Lower leg skin (tissue), 4 donors: Measurements from ENCODE around the gene DBH. TPM values are rescaled to one million over a fixed set of nuclear protein-coding genes. Genes with fewer than 3 reads are reported as not detected.

Experiments used
- DNase-seq, 2 donors: peaks; one replicate each; pipeline ENCODE4 v3.0.0-alpha.2; 2019; ENCODE audit warnings: low spot score in 2 of 2
- H3K4me3 ChIP-seq: fragments of 200-600 bp; sonication (generic); 2 replicates; pipeline ENCODE4 v1.5.1; 2017; ENCODE audit warnings: mild to moderate bottlenecking, low read depth; ENCODE audit not compliant: poor library complexity, severe bottlenecking
- CTCF ChIP-seq, 3 donors: fragments of 450-650 bp; IDR thresholded peaks; one replicate each; pipeline ENCODE4 v1.5.1; 2016; ENCODE audit warnings: antibody characterized with exemption in 3 of 3, mild to moderate bottlenecking in 3 of 3, moderate library complexity in 2 of 3
- POLR2A ChIP-seq, 2 donors: fragments of 450-650 bp; IDR thresholded peaks; one replicate each; pipeline ENCODE4 v1.6.1; 2016 to 2017; ENCODE audit warnings: antibody characterized with exemption in 2 of 2, mild to moderate bottlenecking in 1 of 2, moderate library complexity in 1 of 2
- WGBS, 2 donors: methylation state at CpG; one replicate each; pipeline ENCODE4 v1.1.5; 2018; 5-methylcytosine and 5-hydroxymethylcytosine counted together
- intact Hi-C: fragments of 100-400 bp; cut with DNase I; formaldehyde crosslinking; loops from one replicate; pipeline ENCODE4 v1.15.0; 2023; ENCODE audit warnings: low total_unique reads
- total RNA-seq, 4 donors: library from RNA; depleted of rRNA; stranded (reverse); fragments of >200 nt; gene quantifications; one replicate each; pipeline ENCODE4 v1.1.0, GENCODE V29; 2016

Gene DBH
- total RNA-seq, 4 donors from 2014 or later, result 0.06 TPM; not detected in 3

GRCh38 chr9:133679056-133679455 is 42.9 kb downstream of the DBH start:
- DNase-seq, result no peak
- intact Hi-C loops, result no loop called here
- 71 to 79% methylated on average over 15 of the region's 15 CpGs for WGBS, 2 donors
- H3K4me3 ChIP-seq, result no peak overlapping the region
- TF ChIP-seq CTCF (IDR thresholded peaks at IDR 0.05), result no peak
- TF ChIP-seq POLR2A (IDR thresholded peaks at IDR 0.05), result no peak

- 62 to 80% methylated on average over 32 to 34 of the region's 35 CpGs for WGBS, 2 donors
- H3K4me3 ChIP-seq, result no peak overlapping the region
- DNase-seq, result no peak
- TF ChIP-seq POLR2A (IDR thresholded peaks at IDR 0.05), result no peak
- no peak for TF ChIP-seq CTCF (IDR thresholded peaks at IDR 0.05)
- intact Hi-C loops, result no loop called here
Measured at GRCh38 chr9:133679466-133680061, 43.4 kb downstream of the DBH start.

GRCh38 chr9:133680250-133680975 is 44.2 kb downstream of the DBH start:
- 87 to 95% methylated on average over 19 to 21 of the region's 21 CpGs for WGBS, 2 donors
- intact Hi-C loops, result no loop called here
- no peak for DNase-seq
- TF ChIP-seq POLR2A (IDR thresholded peaks at IDR 0.05) (no peak), CTCF (IDR thresholded peaks at IDR 0.05) (no peak)
- no peak overlapping the region for H3K4me3 ChIP-seq

GRCh38 chr9:133680976-133681657 is 45.0 kb downstream of the DBH start:
- no peak overlapping the region for H3K4me3 ChIP-seq
- WGBS, 2 donors, result 84 to 92% methylated on average over 20 of the region's 20 CpGs
- TF ChIP-seq CTCF (IDR thresholded peaks at IDR 0.05) (no peak), POLR2A (IDR thresholded peaks at IDR 0.05) (no peak)
- intact Hi-C loops, result no loop called here
- DNase-seq, result no peak

GRCh38 chr9:133681658-133682306 is 45.6 kb downstream of the DBH start:
- no peak overlapping the region for H3K4me3 ChIP-seq
- intact Hi-C loops, result no loop called here
- 93 to 95% methylated on average over 35 of the region's 35 CpGs for WGBS, 2 donors
- TF ChIP-seq CTCF (IDR thresholded peaks at IDR 0.05), result no peak
- no peak for TF ChIP-seq POLR2A (IDR thresholded peaks at IDR 0.05)
- no peak for DNase-seq
